IMR-90 (cell line): Measurements from ENCODE around the gene C11orf97. TPM values are rescaled to one million over a fixed set of nuclear protein-coding genes. Genes with fewer than 3 reads are reported as not detected.

Source experiments
- ATAC-seq: fragments of 200-7000 bp; cut with Tn5 transposase; 2 replicates; pipeline ENCODE4 v1.9.1; 2020; ENCODE audit warnings: low read depth, mild to moderate bottlenecking, moderate library complexity
- BruUV-seq: library from RNA; stranded (reverse); fragments of 400-500 nt; replicated peaks from 2 replicates; lab custom pipeline; 2021; lab: Mats Ljungman, UMichigan
- CTCF ChIA-PET: fragments of 300-600 bp; formaldehyde crosslinking; extraction: SDS; loops from one replicate; lab custom pipeline; 2021; ENCODE audit warnings: antibody characterized with exemption; lab: Yijun Ruan, JAX
- POLR2A ChIA-PET: fragments of 300-600 bp; sonication (Branson Sonifier 250); formaldehyde crosslinking; loops from one replicate; lab custom pipeline; 2022; ENCODE audit warnings: antibody characterized with exemption; ENCODE audit not compliant: unreplicated experiment; lab: Charles Lee
- DNase-seq: peaks from one replicate; pipeline ENCODE4 v3.0.0; 2013
- H2AFZ ChIP-seq: replicated peaks from 2 replicates; pipeline ENCODE3; 2013; ENCODE audit warnings: low read length, mild to moderate bottlenecking; ENCODE audit not compliant: poor library complexity
- H2AK5ac ChIP-seq: 2 replicates; pipeline ENCODE4 v1.6.1; 2013; ENCODE audit warnings: low read depth, low read length, inconsistent platforms
- H2AK9ac ChIP-seq: replicated peaks from 2 replicates; pipeline ENCODE3; 2013; ENCODE audit warnings: mild to moderate bottlenecking, low read depth, low read length, moderate library complexity; ENCODE audit not compliant: poor library complexity
- H2BK120ac ChIP-seq: 2 replicates; pipeline ENCODE4 v1.6.1; 2013; ENCODE audit warnings: low read depth, low read length, inconsistent platforms
- H2BK15ac ChIP-seq: 3 replicates; pipeline ENCODE4 v1.6.1; 2013; ENCODE audit warnings: low read depth, low read length, inconsistent platforms
- H2BK20ac ChIP-seq: 2 replicates; pipeline ENCODE4 v1.6.1; 2013; ENCODE audit warnings: low read depth, mild to moderate bottlenecking, inconsistent platforms, low read length, moderate library complexity
- H2BK5ac ChIP-seq: 2 replicates; pipeline ENCODE4 v1.6.1; 2013; ENCODE audit warnings: mild to moderate bottlenecking, low read depth, low read length, inconsistent platforms; ENCODE audit not compliant: poor library complexity, severe bottlenecking
- H3K14ac ChIP-seq: replicated peaks from 2 replicates; pipeline ENCODE4 v1.6.1; 2013; ENCODE audit warnings: low read depth, low read length, inconsistent platforms
- H3K18ac ChIP-seq: 2 replicates; pipeline ENCODE4 v1.6.1; 2013; ENCODE audit warnings: low read depth, low read length, control low read depth
- H3K23ac ChIP-seq: 2 replicates; pipeline ENCODE4 v1.6.1; 2013; ENCODE audit warnings: low read depth, low read length, inconsistent platforms
- H3K27ac ChIP-seq: 2 replicates; pipeline ENCODE4 v1.5.1; 2013; ENCODE audit warnings: mild to moderate bottlenecking, control low read depth, low read length; ENCODE audit not compliant: insufficient read depth
- H3K27me3 ChIP-seq: 2 replicates; pipeline ENCODE4 v1.6.1; 2013; ENCODE audit warnings: low read length; ENCODE audit not compliant: control insufficient read depth, insufficient read depth
- H3K36me3 ChIP-seq: 2 replicates; pipeline ENCODE4 v1.6.1; 2013; ENCODE audit warnings: low read length, mixed read lengths; ENCODE audit not compliant: control insufficient read depth, insufficient read depth
- H3K4ac ChIP-seq: 2 replicates; pipeline ENCODE4 v1.6.1; 2013; ENCODE audit warnings: low read depth, low read length, inconsistent platforms
- H3K4me1 ChIP-seq: 2 replicates; pipeline ENCODE4 v1.6.1; 2013; ENCODE audit warnings: low read length, mixed read lengths; ENCODE audit not compliant: control insufficient read depth, insufficient read depth
- H3K4me2 ChIP-seq: 2 replicates; pipeline ENCODE4 v1.6.1; 2013; ENCODE audit warnings: low read depth, mild to moderate bottlenecking, control low read depth, low read length, moderate library complexity
- H3K4me3 ChIP-seq: 2 replicates; pipeline ENCODE4 v1.5.1; 2013; ENCODE audit warnings: low read depth, mild to moderate bottlenecking, control low read depth, low read length, moderate library complexity; ENCODE audit not compliant: insufficient read depth
- H3K56ac ChIP-seq: 2 replicates; pipeline ENCODE4 v1.6.1; 2013; ENCODE audit warnings: low read length, inconsistent platforms; ENCODE audit not compliant: insufficient read depth; ENCODE audit errors: extremely low read depth
- H3K79me1 ChIP-seq, 2 experiments: 2 replicates each; pipeline ENCODE4 v1.6.1; 2013; ENCODE audit warnings: low read length in 2 of 2, inconsistent platforms in 1 of 2, low read depth in 1 of 2
- H3K9ac ChIP-seq: 2 replicates; pipeline ENCODE4 v1.6.1; 2013; ENCODE audit warnings: low read depth, low read length, control low read depth
- H3K9me1 ChIP-seq: 2 replicates; pipeline ENCODE4 v1.6.1; 2013; ENCODE audit warnings: low read length, inconsistent platforms; ENCODE audit not compliant: insufficient read depth
- H3K9me3 ChIP-seq: 2 replicates; pipeline ENCODE4 v1.6.1; 2013; ENCODE audit warnings: low read length; ENCODE audit not compliant: control insufficient read depth, insufficient read depth
- H4K20me1 ChIP-seq: 2 replicates; pipeline ENCODE4 v1.6.1; 2013; ENCODE audit warnings: low read length, inconsistent platforms; ENCODE audit not compliant: insufficient read depth
- H4K5ac ChIP-seq: 2 replicates; pipeline ENCODE4 v1.6.1; 2013; ENCODE audit warnings: mild to moderate bottlenecking, low read depth, low read length, control low read depth
- H4K8ac ChIP-seq, 2 experiments: 2 replicates each; pipeline ENCODE4 v1.6.1; 2013; ENCODE audit warnings: low read depth in 2 of 2, low read length in 2 of 2, control low read depth in 1 of 2, inconsistent platforms in 1 of 2
- H4K91ac ChIP-seq: 2 replicates; pipeline ENCODE4 v1.6.1; 2013; ENCODE audit warnings: low read depth, low read length, inconsistent platforms; ENCODE audit not compliant: insufficient read depth
- BHLHE40 ChIP-seq: fragments of 150-350 bp; IDR thresholded peaks from 2 replicates; pipeline ENCODE4 v1.6.1; 2016; ENCODE audit warnings: mild to moderate bottlenecking, low read depth, low read length
- CEBPB ChIP-seq: IDR thresholded peaks from 2 replicates; pipeline ENCODE4 v1.6.1; 2012; ENCODE audit warnings: low read depth, low read length, improper control_type of control experiment
- CHD1 ChIP-seq: IDR thresholded peaks from 2 replicates; pipeline ENCODE4 v1.6.1; 2012; ENCODE audit warnings: low read depth, low read length, improper control_type of control experiment
- FOS ChIP-seq: fragments of 150-350 bp; IDR thresholded peaks from 2 replicates; pipeline ENCODE4 v1.6.1; 2016; ENCODE audit warnings: low read depth, low read length
- MAZ ChIP-seq: IDR thresholded peaks from 2 replicates; pipeline ENCODE4 v1.6.1; 2012; ENCODE audit warnings: low read depth, mild to moderate bottlenecking, low read length, improper control_type of control experiment, moderate library complexity, borderline replicate concordance
- MXI1 ChIP-seq: IDR thresholded peaks from 2 replicates; pipeline ENCODE4 v1.6.1; 2012; ENCODE audit warnings: low read depth, mild to moderate bottlenecking, low read length, moderate library complexity, borderline replicate concordance
- POLR2A ChIP-seq: IDR thresholded peaks from 2 replicates; pipeline ENCODE4 v1.6.1; 2012; ENCODE audit warnings: mild to moderate bottlenecking, low read depth, low read length
- RAD21 ChIP-seq: IDR thresholded peaks from 2 replicates; pipeline ENCODE4 v1.6.1; 2012; ENCODE audit warnings: low read length, improper control_type of control experiment
- RCOR1 ChIP-seq: IDR thresholded peaks from 2 replicates; pipeline ENCODE4 v1.6.1; 2012; ENCODE audit warnings: mild to moderate bottlenecking, low read length, improper control_type of control experiment; ENCODE audit not compliant: insufficient replicate concordance
- RFX5 ChIP-seq: IDR thresholded peaks from 2 replicates; pipeline ENCODE4 v1.8.0; 2012; ENCODE audit warnings: low read depth, mild to moderate bottlenecking, low read length, moderate library complexity
- SMC3 ChIP-seq: fragments of 150-350 bp; IDR thresholded peaks from 2 replicates; pipeline ENCODE4 v1.6.1; 2016; ENCODE audit warnings: low read depth, mild to moderate bottlenecking, antibody characterized with exemption, low read length, moderate library complexity
- WGBS, 2 experiments: methylation state at CpG; one replicate each; pipeline versions ENCODE4 v1.1.5 to v1.1.7; 2013; ENCODE audit warnings: missing lambda C conversion rate in 2 of 2; ENCODE audit not compliant: insufficient read length in 1 of 2; ENCODE audit errors: extremely low coverage in 2 of 2; 5-methylcytosine and 5-hydroxymethylcytosine counted together
- dilution Hi-C: fragments of 300-500 bp; cut with HindIII; formaldehyde crosslinking; loops from one replicate; pipeline ENCODE4 v1.14.3; 2018; ENCODE audit warnings: low sequenced_read_pairs; ENCODE audit not compliant: unreplicated experiment
- in situ Hi-C: fragments of 300-500 bp; cut with MboI; formaldehyde crosslinking; loops from 3 replicates; pipeline ENCODE4 v1.14.3; 2019; ENCODE audit warnings: low sequenced_read_pairs, inconsistent platforms, mixed read lengths
- intact Hi-C: fragments of 100-400 bp; cut with micrococcal nuclease; formaldehyde crosslinking; loops from 2 replicates; pipeline ENCODE4 v1.10.0; 2022
- polyA plus RNA-seq, 3 experiments: library from polyadenylated mRNA; depleted of rRNA; stranded (reverse); fragments of >200 nt; gene quantifications; 2 replicates each; pipeline ENCODE4 v1.2.3, GENCODE V29; 2012; ENCODE audit warnings: low replicate concordance in 1 of 3
- total RNA-seq: library from RNA; depleted of rRNA; stranded (reverse); fragments of >200 nt; gene quantifications from 2 replicates; pipeline ENCODE4 v1.2.3, GENCODE V29; 2012
- TF ChIP-seq, protein P1 (sequence below): fragments of 150-350 bp; IDR thresholded peaks from 2 replicates; pipeline ENCODE4 v1.6.1; 2017; ENCODE audit warnings: mild to moderate bottlenecking, antibody characterized with exemption, low read length, low read depth

The C11orf97 gene
- total and polyA plus RNA-seq, 2 of the 4 experiments (the other 2 are of a cell fraction), result not detected

DNA sequence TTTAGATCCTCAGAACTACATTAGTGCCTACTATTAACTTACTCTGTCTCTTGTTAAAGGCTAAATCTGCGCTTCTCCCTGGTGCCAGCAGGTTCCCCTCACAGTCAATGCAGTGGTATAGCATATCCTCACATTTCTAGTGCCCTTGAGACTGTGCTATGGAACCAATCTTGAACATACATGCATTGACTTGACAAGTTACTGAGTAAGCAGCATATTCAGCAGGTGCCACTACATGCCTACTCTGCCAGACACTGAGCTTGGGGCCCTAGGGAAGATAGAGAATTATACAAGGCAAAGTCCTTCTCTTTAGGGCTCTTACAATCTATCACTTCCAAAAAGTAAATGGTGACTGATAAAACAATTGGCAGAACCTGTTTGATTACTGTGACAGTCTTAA, 34.6 kb downstream of the C11orf97 start:
- no peak overlapping the region for H2BK20ac ChIP-seq
- H3K4ac ChIP-seq, result no peak overlapping the region
- no peak overlapping the region for H3K4me3 ChIP-seq
- H3K9me1 ChIP-seq, result peaks cover 8% of the 10 kb centered on the region
- no peak overlapping the region for H2AK9ac ChIP-seq
- DNase-seq (no peak), ATAC-seq (no peak)
- H3K36me3 ChIP-seq, result peaks cover 2% of the 10 kb centered on the region; the same call in 1 of the 2 replicates
- H3K56ac ChIP-seq, result no peak overlapping the region
- in situ Hi-C loops (no loop called here), intact Hi-C loops (no loop called here), dilution Hi-C loops (no loop called here)
- WGBS, 2 experiments, result no CpG with 5 or more reads among the region's 1 CpG
- no peak overlapping the region for H4K91ac ChIP-seq
- TF ChIP-seq MXI1 (no peak), CHD1 (no peak), BHLHE40 (no peak), CEBPB (no peak), FOS (no peak), MAZ (no peak), RAD21 (no peak), RFX5 (no peak), SMC3 (no peak), POLR2A (no peak), RCOR1 (no peak)
- TF ChIP-seq, protein P1, sequence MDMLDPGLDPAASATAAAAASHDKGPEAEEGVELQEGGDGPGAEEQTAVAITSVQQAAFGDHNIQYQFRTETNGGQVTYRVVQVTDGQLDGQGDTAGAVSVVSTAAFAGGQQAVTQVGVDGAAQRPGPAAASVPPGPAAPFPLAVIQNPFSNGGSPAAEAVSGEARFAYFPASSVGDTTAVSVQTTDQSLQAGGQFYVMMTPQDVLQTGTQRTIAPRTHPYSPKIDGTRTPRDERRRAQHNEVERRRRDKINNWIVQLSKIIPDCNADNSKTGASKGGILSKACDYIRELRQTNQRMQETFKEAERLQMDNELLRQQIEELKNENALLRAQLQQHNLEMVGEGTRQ, result no peak
- no peak overlapping the region for H3K18ac ChIP-seq
- H4K8ac ChIP-seq, result no peak overlapping the region
- no peak overlapping the region for H2AK5ac ChIP-seq
- H3K27me3 ChIP-seq, result no peaks in the 10 kb centered on the region
- no peak overlapping the region; the same call in 1 of the 2 replicates for H3K9ac ChIP-seq
- no peak overlapping the region for H3K27ac ChIP-seq
- H3K79me1 ChIP-seq, result peaks cover 12 to 39% of the 10 kb centered on the region in 2 experiments
- POLR2A ChIA-PET, result no interaction called here
- H2BK120ac ChIP-seq, result no peak overlapping the region
- CTCF ChIA-PET, result interaction anchor here (1.4 kb wide), 1 partner anchor 12 kb away, joined by 4 read pairs; no protein-coding TSS in a partner anchor
- no peak overlapping the region for H3K14ac ChIP-seq
- no peak overlapping the region for H4K5ac ChIP-seq
- no peak overlapping the region for H2BK15ac ChIP-seq
- no peaks in the 10 kb centered on the region for H3K9me3 ChIP-seq
- H2BK5ac ChIP-seq, result no peak overlapping the region
- H3K4me2 ChIP-seq, result peak overlapping the region; percentile 53
- H3K4me1 ChIP-seq, result peaks cover 6% of the 10 kb centered on the region
- no TSS peak for BruUV-seq
- no peak overlapping the region for H2AFZ ChIP-seq
- H3K23ac ChIP-seq, result no peak overlapping the region
- peaks cover 10% of the 10 kb centered on the region; the same call in 1 of the 2 replicates for H4K20me1 ChIP-seq
